ENCODE results near the gene NADK2. TPM values are rescaled to one million over a fixed set of nuclear protein-coding genes. Genes with fewer than 3 reads are reported as not detected.
"Not testable (repeated sequence)": the region's sequence is repeated elsewhere in the genome, so short reads cannot be mapped to it uniquely, and the experiment has no call there.

The NADK2 gene
- total RNA-seq, 2 experiments from 2014 or later = 24.5 to 30.5 TPM

- H3K27ac Mint-ChIP-seq = no peak overlapping the region
- H3K4me3 Mint-ChIP-seq = no peak overlapping the region
- H3K4me1 Mint-ChIP-seq = peaks cover 4% of the 10 kb centered on the region
- DNase-seq = no peak
- no peaks in the 10 kb centered on the region for H3K27me3 Mint-ChIP-seq
- H3K9me3 Mint-ChIP-seq = no peaks in the 10 kb centered on the region
- peaks cover 16% of the 10 kb centered on the region for H3K36me3 Mint-ChIP-seq
Observed at GRCh38 chr5:36202521-36202961, 39.2 kb downstream of the NADK2 start.

- Mint-ChIP-seq H3K9me3 (no peaks in the 10 kb centered on the region), H3K27ac (no peak overlapping the region), H3K4me3 (no peak overlapping the region), H3K36me3 (peaks cover 6% of the 10 kb centered on the region), H3K27me3 (no peaks in the 10 kb centered on the region), H3K4me1 (peaks cover 4% of the 10 kb centered on the region)
- no peak for DNase-seq
Observed at GRCh38 chr5:36200513-36200912, 41.2 kb downstream of the NADK2 start.

GRCh38 chr5:36199620-36200019, 42.1 kb downstream of the NADK2 start:
- Mint-ChIP-seq H3K36me3 (peaks cover 6% of the 10 kb centered on the region), H3K4me1 (peaks cover 4% of the 10 kb centered on the region), H3K4me3 (no peak overlapping the region), H3K27me3 (no peaks in the 10 kb centered on the region), H3K9me3 (no peaks in the 10 kb centered on the region), H3K27ac (no peak overlapping the region)
- DNase-seq = no peak

- H3K36me3 Mint-ChIP-seq, H3K27me3 Mint-ChIP-seq, DNase-seq, H3K4me3 Mint-ChIP-seq, H3K27ac Mint-ChIP-seq, H3K4me1 Mint-ChIP-seq, H3K9me3 Mint-ChIP-seq: not testable (repeated sequence)
Observed at GRCh38 chr5:36198783-36199182, 42.9 kb downstream of the NADK2 start.

- H3K4me1 Mint-ChIP-seq = peaks cover 4% of the 10 kb centered on the region
- H3K9me3 Mint-ChIP-seq = no peaks in the 10 kb centered on the region
- H3K4me3 Mint-ChIP-seq = no peak overlapping the region
- no peak for DNase-seq
- no peaks in the 10 kb centered on the region for H3K27me3 Mint-ChIP-seq
- no peak overlapping the region for H3K27ac Mint-ChIP-seq
- peaks cover 6% of the 10 kb centered on the region for H3K36me3 Mint-ChIP-seq
Observed at GRCh38 chr5:36198281-36198680, 43.4 kb downstream of the NADK2 start.

- no peak overlapping the region for H3K4me3 Mint-ChIP-seq
- peaks cover 10% of the 10 kb centered on the region for H3K9me3 Mint-ChIP-seq
- peaks cover 36% of the 10 kb centered on the region for H3K36me3 Mint-ChIP-seq
- DNase-seq = no peak
- no peaks in the 10 kb centered on the region for H3K4me1 Mint-ChIP-seq
- H3K27ac Mint-ChIP-seq = no peak overlapping the region
- H3K27me3 Mint-ChIP-seq = no peaks in the 10 kb centered on the region
Observed at GRCh38 chr5:36193746-36194145, 48.0 kb downstream of the NADK2 start.

GRCh38 chr5:36184408-36184807, 57.3 kb downstream of the NADK2 start:
- not testable (repeated sequence) for H3K4me1 Mint-ChIP-seq, H3K27me3 Mint-ChIP-seq, DNase-seq, H3K4me3 Mint-ChIP-seq, H3K27ac Mint-ChIP-seq
- H3K36me3 Mint-ChIP-seq = peaks cover 64% of the 10 kb centered on the region
- H3K9me3 Mint-ChIP-seq = peaks cover 29% of the 10 kb centered on the region

- Mint-ChIP-seq H3K4me1 (peaks cover 5% of the 10 kb centered on the region), H3K9me3 (peaks cover 12% of the 10 kb centered on the region), H3K36me3 (peaks cover 44% of the 10 kb centered on the region), H3K27me3 (no peaks in the 10 kb centered on the region), H3K4me3 (no peak overlapping the region), H3K27ac (no peak overlapping the region)
- DNase-seq = no peak
Observed at GRCh38 chr5:36181774-36182173, 60.0 kb downstream of the NADK2 start.

- no peak overlapping the region for H3K4me3 Mint-ChIP-seq
- H3K36me3 Mint-ChIP-seq = peaks cover 35% of the 10 kb centered on the region
- H3K27me3 Mint-ChIP-seq = no peaks in the 10 kb centered on the region
- no peak overlapping the region for H3K27ac Mint-ChIP-seq
- no peak for DNase-seq
- H3K9me3 Mint-ChIP-seq = peaks cover 7% of the 10 kb centered on the region
- peaks cover 7% of the 10 kb centered on the region for H3K4me1 Mint-ChIP-seq
Observed at GRCh38 chr5:36180556-36181350, 61.0 kb downstream of the NADK2 start.

- H3K4me1 Mint-ChIP-seq = peaks cover 7% of the 10 kb centered on the region
- peaks cover 27% of the 10 kb centered on the region for H3K36me3 Mint-ChIP-seq
- no peak overlapping the region for H3K4me3 Mint-ChIP-seq
- peaks cover 2% of the 10 kb centered on the region for H3K9me3 Mint-ChIP-seq
- no peak overlapping the region for H3K27ac Mint-ChIP-seq
- no peak for DNase-seq
- H3K27me3 Mint-ChIP-seq = no peaks in the 10 kb centered on the region
Observed at GRCh38 chr5:36179950-36180349, 61.8 kb downstream of the NADK2 start.

- no peaks in the 10 kb centered on the region for H3K9me3 Mint-ChIP-seq
- H3K4me3 Mint-ChIP-seq = no peak overlapping the region
- peaks cover 28% of the 10 kb centered on the region for H3K36me3 Mint-ChIP-seq
- H3K27me3 Mint-ChIP-seq = no peaks in the 10 kb centered on the region
- no peak overlapping the region for H3K27ac Mint-ChIP-seq
- no peak for DNase-seq
- peaks cover 7% of the 10 kb centered on the region for H3K4me1 Mint-ChIP-seq
Observed at GRCh38 chr5:36178524-36178890, 63.2 kb downstream of the NADK2 start.

GRCh38 chr5:36177715-36178523, 63.8 kb downstream of the NADK2 start:
- Mint-ChIP-seq H3K4me1 (peaks cover 7% of the 10 kb centered on the region), H3K9me3 (no peaks in the 10 kb centered on the region), H3K27ac (no peak overlapping the region), H3K36me3 (peaks cover 27% of the 10 kb centered on the region), H3K4me3 (no peak overlapping the region), H3K27me3 (no peaks in the 10 kb centered on the region)
- no peak for DNase-seq

- no peaks in the 10 kb centered on the region for H3K9me3 Mint-ChIP-seq
- DNase-seq = no peak
- H3K4me1 Mint-ChIP-seq = peaks cover 7% of the 10 kb centered on the region
- no peaks in the 10 kb centered on the region for H3K27me3 Mint-ChIP-seq
- no peak overlapping the region for H3K4me3 Mint-ChIP-seq
- peak overlapping the region; percentile 12 for H3K27ac Mint-ChIP-seq
- peaks cover 22% of the 10 kb centered on the region for H3K36me3 Mint-ChIP-seq
Observed at GRCh38 chr5:36177154-36177553, 64.6 kb downstream of the NADK2 start.

- DNase-seq = no peak
- Mint-ChIP-seq H3K27me3 (no peaks in the 10 kb centered on the region), H3K36me3 (peaks cover 20% of the 10 kb centered on the region), H3K4me3 (no peak overlapping the region), H3K27ac (no peak overlapping the region), H3K9me3 (no peaks in the 10 kb centered on the region), H3K4me1 (peaks cover 7% of the 10 kb centered on the region)
Observed at GRCh38 chr5:36175043-36175442, 66.7 kb downstream of the NADK2 start.

- no peak for DNase-seq
- Mint-ChIP-seq H3K36me3 (peaks cover 19% of the 10 kb centered on the region), H3K27ac (no peak overlapping the region), H3K4me1 (peaks cover 7% of the 10 kb centered on the region), H3K4me3 (no peak overlapping the region), H3K27me3 (no peaks in the 10 kb centered on the region), H3K9me3 (no peaks in the 10 kb centered on the region)
Observed at GRCh38 chr5:36174119-36174518, 67.6 kb downstream of the NADK2 start.

All from activated naive CD8-positive, alpha-beta T cell treated with anti-CD3 and anti-CD28 coated beads for 36 hours (primary cell).